Measurements from ENCODE around the gene HSD17B14.
"Not testable (repeated sequence)": the region's sequence is repeated elsewhere in the genome, so short reads cannot be mapped to it uniquely, and the experiment has no call there.

HSD17B14 gene

GRCh38 chr19:48795685-48796070, 40.6 kb downstream of the HSD17B14 start:
- DNase-seq: no peak

GRCh38 chr19:48795055-48795684, 41.1 kb downstream of the HSD17B14 start:
- DNase-seq: peak; percentile 95

DNA sequence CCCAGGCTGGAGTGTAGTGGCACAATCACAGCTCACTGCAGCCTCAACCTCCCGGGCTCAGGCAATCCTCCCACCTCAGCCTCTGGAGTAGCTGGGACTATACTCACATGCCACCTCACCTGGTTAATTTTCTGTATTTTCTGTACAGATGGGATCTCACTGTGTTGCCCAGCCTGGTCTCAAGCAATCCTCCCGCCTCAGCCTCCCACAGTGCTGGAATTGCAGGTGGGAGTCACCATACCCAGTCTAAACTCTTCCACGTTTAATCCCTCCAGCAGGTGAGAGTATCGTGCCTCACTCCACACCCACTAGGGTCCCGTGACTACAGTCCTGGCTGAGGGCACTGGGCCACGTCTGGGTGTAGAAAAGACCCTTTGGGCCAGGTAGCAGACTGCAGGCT, 42.0 kb downstream of the HSD17B14 start:
- no peak for DNase-seq

GRCh38 chr19:48793271-48793670, 43.0 kb downstream of the HSD17B14 start:
- no peak for DNase-seq

DNA sequence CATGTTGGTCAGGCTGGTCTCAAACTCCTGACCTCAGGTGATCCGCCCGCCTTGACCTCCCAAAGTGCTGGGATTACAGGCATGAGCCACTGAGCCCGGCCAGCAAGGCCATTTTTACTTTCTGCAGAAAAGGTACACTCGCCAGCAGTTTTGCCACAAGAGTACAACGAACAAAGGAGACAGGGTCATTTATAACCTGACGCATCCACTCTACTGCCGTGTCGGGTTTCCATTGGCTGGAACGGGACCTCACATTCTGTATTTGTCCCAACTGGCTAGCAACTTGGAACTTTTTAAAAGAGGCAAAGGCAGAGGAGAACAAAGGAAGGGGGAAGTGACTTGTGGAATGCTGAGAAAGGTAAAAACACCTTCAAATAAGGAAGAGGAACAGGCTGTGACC, 49.0 kb downstream of the HSD17B14 start:
- not testable (repeated sequence) for DNase-seq

DNA sequence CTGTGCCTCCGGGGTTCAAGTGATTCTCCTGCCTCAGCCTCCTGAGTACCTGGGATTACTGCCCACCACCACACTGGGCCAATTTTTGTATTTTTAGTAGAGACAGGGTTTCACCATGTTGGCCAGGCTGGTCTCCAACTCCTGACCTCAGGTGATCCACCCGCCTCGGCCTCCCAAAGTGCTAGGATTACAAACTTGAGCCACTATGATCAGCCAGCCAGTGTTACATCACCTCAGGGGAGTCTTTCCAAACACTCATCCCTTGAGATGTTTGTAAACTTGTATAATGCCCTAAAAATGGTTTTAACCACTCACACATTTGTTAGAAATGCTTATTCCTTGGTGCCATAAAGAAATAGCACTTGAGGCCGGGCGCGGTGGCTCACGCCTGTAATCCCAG, 49.9 kb downstream of the HSD17B14 start:
- DNase-seq: not testable (repeated sequence)

GRCh38 chr19:48784527-48784926, 51.8 kb downstream of the HSD17B14 start:
- DNase-seq: peak; percentile 30

- peak; percentile 84 for DNase-seq
Measured at GRCh38 chr19:48780631-48781391, 55.5 kb downstream of the HSD17B14 start.

DNA sequence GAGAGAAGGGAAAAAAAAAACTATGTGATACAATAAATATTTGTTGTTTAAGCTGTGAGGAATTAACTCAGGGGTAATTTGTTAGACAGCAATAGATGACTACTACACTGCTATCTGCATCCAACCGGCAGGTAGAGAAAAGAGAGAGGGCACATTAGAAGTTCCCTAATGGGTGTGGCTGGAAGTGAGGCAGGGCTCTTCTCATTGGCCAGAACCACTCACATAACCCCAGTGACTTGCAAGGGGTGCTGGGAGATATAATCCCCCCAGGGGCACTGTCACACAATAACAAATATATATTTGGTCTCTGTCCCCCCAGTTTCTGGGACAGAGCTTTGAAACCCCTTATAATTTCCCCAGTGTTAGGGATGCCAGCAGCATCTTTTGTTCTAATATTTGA, 56.7 kb downstream of the HSD17B14 start:
- DNase-seq: no peak

DNA sequence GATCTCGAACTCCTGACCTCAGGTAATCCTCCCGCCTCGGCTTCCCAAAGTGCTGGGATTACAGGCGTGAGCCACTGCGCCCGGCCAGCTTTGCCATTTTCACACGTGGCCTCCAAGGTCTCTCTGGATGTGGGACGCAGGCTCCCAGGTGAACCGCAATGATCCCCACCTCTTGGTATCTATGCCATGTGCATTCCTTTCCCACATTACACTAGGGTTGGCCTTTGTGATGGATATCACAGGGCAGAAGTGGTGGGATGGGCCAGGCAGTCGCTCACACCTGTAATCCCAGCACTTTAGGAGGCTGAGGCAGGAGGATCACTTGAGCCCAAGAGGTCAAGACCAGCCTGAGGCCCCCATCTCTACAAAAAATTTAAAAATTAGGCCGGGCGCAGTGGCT, 58.6 kb downstream of the HSD17B14 start:
- DNase-seq: no peak

GRCh38 chr19:48777139-48777538, 59.2 kb downstream of the HSD17B14 start:
- no peak for DNase-seq

DNA sequence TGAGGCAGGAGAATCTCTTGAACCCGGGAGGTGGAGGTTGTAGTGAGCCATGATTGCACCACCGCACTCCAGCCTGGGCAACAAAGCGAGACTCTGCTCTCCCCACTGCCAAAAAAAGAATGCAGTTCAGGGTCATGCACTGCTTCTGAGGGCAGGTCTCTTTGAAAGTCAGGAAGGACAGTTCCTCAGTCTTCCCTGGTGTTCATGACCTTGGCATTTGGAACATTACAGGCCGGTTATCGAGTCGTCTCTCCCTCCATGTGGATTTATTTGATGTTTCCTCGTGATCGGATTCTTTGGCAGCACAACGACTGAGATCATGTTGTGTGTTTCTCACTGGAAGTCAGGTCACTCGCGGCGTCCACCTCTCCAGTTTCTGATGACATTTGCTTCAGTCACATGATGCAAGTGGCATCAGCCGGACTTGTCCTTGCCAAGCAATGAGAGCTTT, 63.8 kb downstream of the HSD17B14 start:
- DNase-seq: no peak

DNA sequence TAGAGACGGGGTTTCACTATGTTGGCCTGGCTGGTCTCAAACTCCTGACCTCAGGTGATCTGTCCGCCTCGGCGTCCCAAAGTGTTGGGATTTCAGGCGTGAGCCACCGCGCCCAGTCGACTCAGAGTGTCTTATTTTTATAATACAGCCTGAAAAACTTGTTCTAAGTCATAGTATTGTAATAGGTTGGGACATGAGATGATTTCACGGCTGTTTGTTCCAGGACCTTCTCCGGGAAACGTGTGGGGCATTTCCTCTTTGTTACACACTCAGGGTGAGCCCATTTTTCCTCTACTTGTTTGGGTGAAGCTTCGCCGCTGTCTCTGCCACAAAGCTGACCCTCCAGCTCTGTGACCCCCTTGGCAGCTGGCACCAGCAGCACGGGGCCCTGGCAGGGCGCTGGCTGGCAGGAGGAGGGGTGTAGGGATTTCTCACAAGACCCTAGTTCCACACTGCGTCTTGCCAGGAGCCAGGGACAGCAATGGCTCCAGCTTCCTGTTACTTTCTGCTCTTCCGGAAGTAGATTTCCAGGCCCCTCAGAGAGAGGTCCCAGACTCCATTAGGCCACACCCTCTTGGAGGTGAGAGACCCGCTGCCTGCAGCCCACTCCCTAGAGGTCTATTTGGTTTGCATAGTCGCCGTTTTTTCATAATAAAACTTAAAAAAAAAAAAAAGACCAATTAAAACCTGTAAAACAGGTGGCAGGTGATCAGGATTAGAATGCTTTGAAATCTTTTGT, 65.4 kb downstream of the HSD17B14 start:
- DNase-seq: no peak

DNA sequence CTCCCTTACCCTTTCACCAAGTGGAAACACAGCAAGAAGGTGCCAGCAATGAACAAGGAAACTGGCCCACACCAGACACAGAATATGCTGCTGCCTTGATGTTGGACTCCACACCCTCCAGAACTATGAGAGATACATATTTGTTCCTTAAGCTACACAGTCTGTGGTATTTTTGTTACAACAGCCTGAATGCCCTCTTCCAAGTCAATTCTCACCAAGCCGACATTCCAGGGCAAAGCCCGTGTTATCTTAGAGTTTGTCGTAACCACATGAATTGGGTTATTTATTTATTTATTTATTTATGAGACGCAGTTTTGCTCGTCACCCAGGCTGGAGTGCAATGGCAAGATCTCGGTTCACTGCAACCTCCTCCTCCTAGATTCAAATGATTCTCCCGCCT, 66.0 kb downstream of the HSD17B14 start:
- DNase-seq: no peak

- peak; percentile 89 for DNase-seq
Measured at GRCh38 chr19:48768994-48769713, 67.1 kb downstream of the HSD17B14 start.

DNA sequence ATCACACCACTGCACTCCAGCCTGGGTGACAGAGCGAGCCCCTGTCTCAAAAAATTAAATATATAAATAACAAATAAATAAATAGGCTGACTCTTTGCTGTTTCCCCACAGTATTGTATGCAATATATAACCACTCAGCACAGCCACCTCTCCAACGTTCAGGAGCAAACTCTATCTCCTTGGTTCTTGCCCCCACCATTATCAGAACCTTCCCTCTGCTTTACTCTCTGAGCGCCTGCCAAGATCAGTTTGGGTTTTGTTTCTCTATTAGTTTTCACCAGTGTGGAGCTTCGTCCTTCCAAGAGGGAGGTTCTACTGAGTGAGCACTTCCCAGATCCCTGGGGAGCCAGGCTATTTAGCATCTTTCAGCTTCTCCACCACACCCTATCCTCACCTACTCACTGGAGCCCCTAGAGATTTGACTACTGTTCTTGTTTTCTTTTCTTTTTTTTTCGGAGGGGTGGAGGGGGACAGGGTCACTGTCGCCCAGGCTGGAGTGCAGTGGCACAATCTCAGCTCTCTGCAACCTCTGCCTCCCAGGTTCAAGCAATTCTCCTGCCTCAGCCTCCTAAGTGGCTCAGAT, 68.0 kb downstream of the HSD17B14 start:
- not testable (repeated sequence) for DNase-seq

- not testable (repeated sequence) for DNase-seq
Measured at GRCh38 chr19:48765816-48766215, 70.5 kb downstream of the HSD17B14 start.

Data from MV-4-11 (cell line).